ENCODE measurements around the gene CT45A8. TPM values are rescaled to one million over a fixed set of nuclear protein-coding genes. Genes with fewer than 3 reads are reported as not detected.
"Not testable (repeated sequence)": the region's sequence is repeated elsewhere in the genome, so short reads cannot be mapped to it uniquely, and the experiment has no call there.

Gene CT45A8
- total and polyA plus RNA-seq, 5 donors from 2014 or later, result not detected

DNA sequence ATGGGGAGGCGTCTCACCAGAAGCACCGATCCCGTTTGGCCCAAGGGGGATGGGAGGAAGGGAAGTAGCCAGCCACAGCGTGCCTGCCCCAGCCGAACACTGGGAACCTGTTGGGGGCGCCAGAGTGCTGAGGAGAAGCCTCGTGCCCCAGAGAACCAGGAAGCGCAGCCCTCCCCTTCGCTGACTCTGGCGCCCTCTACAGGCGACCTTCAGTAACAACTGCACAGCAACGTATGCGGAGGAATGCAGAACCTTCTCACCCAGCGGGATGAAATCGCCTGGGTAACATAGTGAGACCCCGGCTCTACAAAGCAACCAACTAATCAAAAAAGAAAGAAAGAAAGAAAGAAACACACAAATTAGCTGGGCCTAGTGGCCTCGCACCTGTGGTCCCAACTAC lies 17.2 kb downstream of the CT45A8 start, which contains the start of gene CT45A7:
Gene CT45A7 (minus strand): TSS at position 101 of the 400 bp plus-strand sequence. CDS start 3,747 bp downstream, outside the sequence.
- not testable (repeated sequence) for H3K27ac Mint-ChIP-seq; H3K4me3 ChIP-seq (ENCODE audit: low read depth, low read length); H3K27ac ChIP-seq (ENCODE audit: insufficient read depth, low read length, poor library complexity, severe bottlenecking); H3K27me3 ChIP-seq (ENCODE audit: control insufficient read depth, insufficient read depth, low read length); H3K4me1 Mint-ChIP-seq; DNase-seq; H3K36me3 Mint-ChIP-seq; H3K36me3 ChIP-seq (ENCODE audit: control insufficient read depth, insufficient read depth, low read length); H3K9me3 Mint-ChIP-seq; H3K9me3 ChIP-seq (ENCODE audit: control insufficient read depth in 2 of 2, low read length in 2 of 2); H3K27me3 Mint-ChIP-seq; H3K4me3 Mint-ChIP-seq; H3K4me1 ChIP-seq (ENCODE audit: control insufficient read depth, insufficient read depth, low read length, poor library complexity, severe bottlenecking); ATAC-seq (ENCODE audit: low read depth in 2 of 2)

GRCh38 chrX:135819912-135820311 lies 34.4 kb downstream of the CT45A8 start, which contains the start of gene CT45A2:
Gene CT45A2, minus strand, starts transcription at chrX:135820012. Its CDS starts 3,747 bp downstream, at chrX:135816265.
- H3K9me3 ChIP-seq (ENCODE audit: control insufficient read depth in 2 of 2, low read length in 2 of 2); H3K27ac Mint-ChIP-seq; H3K36me3 ChIP-seq (ENCODE audit: control insufficient read depth, insufficient read depth, low read length); H3K4me3 ChIP-seq (ENCODE audit: low read depth, low read length); H3K9me3 Mint-ChIP-seq; H3K4me1 Mint-ChIP-seq; ATAC-seq (ENCODE audit: low read depth in 2 of 2); H3K36me3 Mint-ChIP-seq; H3K4me1 ChIP-seq (ENCODE audit: control insufficient read depth, insufficient read depth, low read length, poor library complexity, severe bottlenecking); H3K27me3 ChIP-seq (ENCODE audit: control insufficient read depth, insufficient read depth, low read length); H3K4me3 Mint-ChIP-seq; H3K27me3 Mint-ChIP-seq; H3K27ac ChIP-seq (ENCODE audit: insufficient read depth, low read length, poor library complexity, severe bottlenecking); DNase-seq: not testable (repeated sequence)

GRCh38 chrX:135802687-135803086 lies 51.7 kb downstream of the CT45A8 start, which contains the start of gene CT45A6:
Gene CT45A6, minus strand, starts transcription at chrX:135802787. Its CDS starts 3,794 bp downstream, at chrX:135798993.
- not testable (repeated sequence) for H3K4me1 Mint-ChIP-seq, H3K36me3 Mint-ChIP-seq

More at GRCh38 chrX:135802687-135803086, 51.7 kb downstream of the CT45A8 start, which contains the start of gene CT45A6:
- not testable (repeated sequence) for H3K27me3 Mint-ChIP-seq; H3K4me3 ChIP-seq (ENCODE audit: low read depth, low read length); ATAC-seq (ENCODE audit: low read depth in 2 of 2); H3K9me3 Mint-ChIP-seq; H3K27ac ChIP-seq (ENCODE audit: insufficient read depth, low read length, poor library complexity, severe bottlenecking); H3K4me3 Mint-ChIP-seq; H3K27ac Mint-ChIP-seq; H3K9me3 ChIP-seq (ENCODE audit: control insufficient read depth in 2 of 2, low read length in 2 of 2); H3K27me3 ChIP-seq (ENCODE audit: control insufficient read depth, insufficient read depth, low read length); H3K4me1 ChIP-seq (ENCODE audit: control insufficient read depth, insufficient read depth, low read length, poor library complexity, severe bottlenecking); H3K36me3 ChIP-seq (ENCODE audit: control insufficient read depth, insufficient read depth, low read length); DNase-seq

Other genes starting within 250 kb of the CT45A8 start
- not detected for gene CT45A1, start 140.9 kb downstream of the CT45A8 start, total RNA-seq
- not detected for gene CT45A1, start 140.9 kb downstream of the CT45A8 start, polyA plus RNA-seq
- gene CT45A3, start 86.3 kb downstream of the CT45A8 start, total RNA-seq, result not detected
- not detected for gene CT45A3, start 86.3 kb downstream of the CT45A8 start, polyA plus RNA-seq
- not detected for gene CT45A5, start 69.0 kb downstream of the CT45A8 start, total RNA-seq
- gene CT45A5, start 69.0 kb downstream of the CT45A8 start, polyA plus RNA-seq, result not detected
- not detected for gene CT45A6, start 51.8 kb downstream of the CT45A8 start, total RNA-seq
- not detected for gene CT45A6, start 51.8 kb downstream of the CT45A8 start, polyA plus RNA-seq
- not detected for gene CT45A2, start 34.5 kb downstream of the CT45A8 start, total RNA-seq
- gene CT45A2, start 34.5 kb downstream of the CT45A8 start, polyA plus RNA-seq, result not detected
- gene CT45A7, start 17.3 kb downstream of the CT45A8 start, total RNA-seq, result not detected
- not detected for gene CT45A7, start 17.3 kb downstream of the CT45A8 start, polyA plus RNA-seq
- not detected for gene CT45A9, start 17.3 kb upstream of the CT45A8 start, total RNA-seq
- not detected for gene CT45A9, start 17.3 kb upstream of the CT45A8 start, polyA plus RNA-seq
- not detected for gene CT45A10, start 38.9 kb upstream of the CT45A8 start, total RNA-seq
- gene CT45A10, start 38.9 kb upstream of the CT45A8 start, polyA plus RNA-seq, result under 1 TPM in 1 of 4 donors, not detected in 3; 0.40 TPM
- gene SAGE1, start 39.2 kb upstream of the CT45A8 start, total RNA-seq, result not detected
- not detected for gene SAGE1, start 39.2 kb upstream of the CT45A8 start, polyA plus RNA-seq
- gene MMGT1, start 119.5 kb upstream of the CT45A8 start, total RNA-seq, result 31.0 TPM
- gene MMGT1, start 119.5 kb upstream of the CT45A8 start, polyA plus RNA-seq, result 10 to 100 TPM in 3 of 4 donors, 1 to 10 TPM in 1; 9.6 to 12.1 (median 10.4) TPM
- 17.8 TPM for gene SLC9A6, start 130.9 kb upstream of the CT45A8 start, total RNA-seq
- 10 to 100 TPM; 17.2 to 20.0 (median 18.9) TPM for gene SLC9A6, start 130.9 kb upstream of the CT45A8 start, polyA plus RNA-seq